ACC112 (cell line): ENCODE data around the gene C1orf52.
A peak's percentile ranks its signal among the peaks of the same experiment; 100 is the strongest.

Experiments used
- H2AFZ ChIP-seq: fragments of 200-600 bp; sonication (generic); one replicate; pipeline ENCODE4 v1.6.0; 2017; ENCODE audit warnings: antibody characterized with exemption, low read length; ENCODE audit not compliant: unreplicated experiment
- H3K27ac ChIP-seq: fragments of 200-600 bp; sonication (generic); 2 replicates; pipeline ENCODE4 v1.5.1; 2014; ENCODE audit warnings: low read depth, mild to moderate bottlenecking, antibody characterized with exemption, low read length, moderate library complexity
- H3K27me3 ChIP-seq: fragments of 200-600 bp; sonication (generic); 2 replicates; pipeline ENCODE4 v1.6.1; 2014; ENCODE audit warnings: mild to moderate bottlenecking, antibody characterized with exemption, low read length, moderate library complexity, mixed read lengths; ENCODE audit not compliant: insufficient read depth
- H3K36me3 ChIP-seq: fragments of 200-600 bp; sonication (generic); 2 replicates; pipeline ENCODE4 v1.6.1; 2016; ENCODE audit warnings: mild to moderate bottlenecking, antibody characterized with exemption, low read length, moderate library complexity, mixed read lengths; ENCODE audit not compliant: insufficient read depth
- H3K4me1 ChIP-seq: fragments of 200-600 bp; sonication (generic); one replicate; pipeline ENCODE4 v1.6.1; 2016; ENCODE audit warnings: low read length, mixed read lengths; ENCODE audit not compliant: insufficient read depth, unreplicated experiment, control insufficient read depth
- H3K4me3 ChIP-seq: fragments of 200-600 bp; sonication (generic); 2 replicates; pipeline ENCODE4 v1.5.1; 2014; ENCODE audit warnings: mild to moderate bottlenecking, low read depth, low read length
- H3K79me2 ChIP-seq: fragments of 200-600 bp; sonication (generic); one replicate; pipeline ENCODE4 v1.6.0; 2016; ENCODE audit warnings: low read length; ENCODE audit not compliant: control insufficient read depth, unreplicated experiment, insufficient read depth

C1orf52 gene

GRCh38 chr1:85295006-85295431 lies 35.6 kb upstream of the C1orf52 start:
- H3K36me3 ChIP-seq = no peaks in the 10 kb centered on the region
- peaks cover 42% of the 10 kb centered on the region for H3K4me1 ChIP-seq
- no peak overlapping the region for H3K4me3 ChIP-seq
- H3K27ac ChIP-seq = no peak overlapping the region
- H2AFZ ChIP-seq = no peak overlapping the region
- H3K27me3 ChIP-seq = no peaks in the 10 kb centered on the region
- no peaks in the 10 kb centered on the region for H3K79me2 ChIP-seq

GRCh38 chr1:85290826-85291225 lies 31.4 kb upstream of the C1orf52 start:
- Histone ChIP-seq H3K27ac (no peak overlapping the region), H3K4me3 (no peak overlapping the region), H2AFZ (no peak overlapping the region), H3K79me2 (no peaks in the 10 kb centered on the region), H3K36me3 (no peaks in the 10 kb centered on the region), H3K27me3 (no peaks in the 10 kb centered on the region), H3K4me1 (peaks cover 25% of the 10 kb centered on the region)

DNA sequence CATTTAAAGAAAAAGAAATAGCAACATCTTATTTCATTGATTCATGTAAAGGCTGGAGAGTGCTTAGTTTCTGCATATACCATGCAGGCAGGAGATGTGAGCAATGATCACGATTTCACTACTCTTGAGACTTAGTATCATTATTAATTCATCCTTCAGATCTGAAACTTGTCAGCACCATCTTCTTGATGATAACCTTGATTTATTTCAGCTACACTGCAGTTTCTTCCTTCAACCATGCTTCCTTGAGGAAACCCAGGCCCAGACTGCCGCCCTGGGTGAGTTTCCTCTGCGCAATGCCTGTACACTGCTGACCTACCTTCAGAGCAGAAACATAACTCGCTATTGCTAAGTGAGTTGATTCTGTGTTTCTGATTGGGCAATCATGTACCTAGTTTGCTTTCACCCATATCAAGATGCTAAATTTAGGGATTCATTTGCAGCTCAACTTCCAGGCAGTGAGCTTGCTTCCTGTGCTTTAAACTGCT lies 30.4 kb upstream of the C1orf52 start:
- no peaks in the 10 kb centered on the region for H3K36me3 ChIP-seq
- H3K79me2 ChIP-seq = no peaks in the 10 kb centered on the region
- peak overlapping the region; percentile 9; the same call in 1 of the 2 replicates for H3K27ac ChIP-seq
- peaks cover 25% of the 10 kb centered on the region for H3K4me1 ChIP-seq
- no peak overlapping the region for H2AFZ ChIP-seq
- no peaks in the 10 kb centered on the region for H3K27me3 ChIP-seq
- peak overlapping the region; percentile 15; the same call in 1 of the 2 replicates for H3K4me3 ChIP-seq

- no peaks in the 10 kb centered on the region for H3K27me3 ChIP-seq
- no peaks in the 10 kb centered on the region for H3K36me3 ChIP-seq
- no peaks in the 10 kb centered on the region for H3K79me2 ChIP-seq
- peak overlapping the region; percentile 9; the same call in 1 of the 2 replicates for H3K27ac ChIP-seq
- H3K4me1 ChIP-seq = peaks cover 25% of the 10 kb centered on the region
- H2AFZ ChIP-seq = no peak overlapping the region
- H3K4me3 ChIP-seq = peak overlapping the region; percentile 15; the same call in 1 of the 2 replicates
These were observed 29.9 kb upstream of the C1orf52 start for GRCh38 chr1:85289207-85289847.

GRCh38 chr1:85284202-85284601 lies 24.7 kb upstream of the C1orf52 start:
- no peaks in the 10 kb centered on the region for H3K79me2 ChIP-seq
- peaks cover 6% of the 10 kb centered on the region for H3K4me1 ChIP-seq
- H3K27ac ChIP-seq = no peak overlapping the region
- H3K4me3 ChIP-seq = no peak overlapping the region
- H2AFZ ChIP-seq = no peak overlapping the region
- H3K36me3 ChIP-seq = no peaks in the 10 kb centered on the region
- H3K27me3 ChIP-seq = no peaks in the 10 kb centered on the region

- Histone ChIP-seq H3K27me3 (no peaks in the 10 kb centered on the region), H3K36me3 (no peaks in the 10 kb centered on the region), H3K79me2 (no peaks in the 10 kb centered on the region), H3K4me3 (no peak overlapping the region), H3K27ac (no peak overlapping the region), H2AFZ (no peak overlapping the region), H3K4me1 (peaks cover 7% of the 10 kb centered on the region)
These were observed 24.2 kb upstream of the C1orf52 start for GRCh38 chr1:85283475-85284199.

DNA sequence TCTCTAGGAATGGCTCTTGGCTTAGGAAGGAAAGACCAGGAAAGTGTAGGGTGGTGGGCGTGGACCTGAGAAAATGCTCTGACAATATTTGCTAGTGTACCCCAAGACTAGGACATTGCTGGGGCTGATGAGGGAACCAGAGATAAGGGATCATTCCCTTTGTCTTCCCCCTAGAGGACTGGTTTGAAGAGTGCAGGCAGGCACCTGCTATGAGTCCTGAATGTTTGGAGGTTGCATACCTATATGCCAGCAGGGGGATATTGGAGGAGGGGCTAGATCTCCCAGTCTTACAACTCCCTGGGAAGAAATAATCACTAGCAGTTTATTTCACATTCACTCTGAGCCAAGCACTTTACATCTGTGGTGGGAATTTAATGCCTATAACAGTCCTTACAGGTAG lies 23.0 kb upstream of the C1orf52 start:
- Histone ChIP-seq H2AFZ (no peak overlapping the region), H3K36me3 (no peaks in the 10 kb centered on the region), H3K79me2 (no peaks in the 10 kb centered on the region), H3K27me3 (no peaks in the 10 kb centered on the region), H3K27ac (no peak overlapping the region), H3K4me3 (no peak overlapping the region), H3K4me1 (peaks cover 7% of the 10 kb centered on the region)

- Histone ChIP-seq H3K79me2 (peaks cover 6% of the 10 kb centered on the region), H3K27me3 (no peaks in the 10 kb centered on the region), H3K27ac (no peak overlapping the region), H3K4me1 (peaks cover 7% of the 10 kb centered on the region), H2AFZ (no peak overlapping the region), H3K4me3 (no peak overlapping the region), H3K36me3 (no peaks in the 10 kb centered on the region)
These were observed 21.2 kb upstream of the C1orf52 start for GRCh38 chr1:85280636-85281035.

DNA sequence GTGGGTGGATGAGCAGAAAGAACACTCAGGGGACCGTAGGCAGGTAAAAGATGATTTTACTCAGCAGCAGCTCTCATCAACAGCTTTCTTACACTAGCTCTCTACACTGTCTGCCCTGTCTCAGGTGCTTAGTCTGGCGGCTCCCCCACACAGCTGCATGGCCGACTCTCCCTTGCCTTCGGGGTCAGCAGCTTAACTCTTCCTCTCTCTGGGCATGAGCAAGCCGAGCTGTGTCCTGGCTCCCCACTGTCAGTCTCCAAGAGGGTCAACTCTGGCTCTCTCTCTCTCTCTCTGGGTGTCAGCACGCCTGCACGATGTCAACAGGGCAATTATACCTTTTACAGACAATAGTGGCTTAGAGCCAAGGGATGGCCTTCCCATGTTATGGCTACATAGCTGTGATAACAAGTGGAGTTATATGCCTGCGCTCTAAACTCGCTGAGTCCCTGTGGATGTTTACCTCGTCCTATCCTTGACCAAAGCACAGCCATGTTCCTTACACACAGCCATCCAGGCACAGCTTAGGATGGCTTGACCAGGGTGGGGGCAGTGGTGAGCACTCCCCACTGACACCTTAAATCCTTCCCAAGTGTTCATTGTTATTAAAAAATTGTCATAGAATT lies 20.1 kb upstream of the C1orf52 start:
- Histone ChIP-seq H2AFZ (no peak overlapping the region), H3K4me3 (peak overlapping the region; percentile 62)

GRCh38 chr1:85278853-85279314 lies 19.4 kb upstream of the C1orf52 start:
- Histone ChIP-seq H3K79me2 (peaks cover 24% of the 10 kb centered on the region), H3K4me1 (peaks cover 18% of the 10 kb centered on the region), H3K27me3 (no peaks in the 10 kb centered on the region), H3K4me3 (peak overlapping the region; percentile 62), H2AFZ (peak overlapping the region; percentile 26), H3K27ac (peak overlapping the region; percentile 81), H3K36me3 (0 out of 2 replicates have a peak, but pooled peaks cover 6% of the 10 kb centered on the region)

More for the DNA sequence above, 20.1 kb upstream of the C1orf52 start:
- H3K36me3 ChIP-seq = 0 out of 2 replicates have a peak, but pooled peaks cover 3% of the 10 kb centered on the region
- no peaks in the 10 kb centered on the region for H3K27me3 ChIP-seq
- H3K79me2 ChIP-seq = peaks cover 17% of the 10 kb centered on the region
- peak overlapping the region; percentile 81 for H3K27ac ChIP-seq
- peaks cover 12% of the 10 kb centered on the region for H3K4me1 ChIP-seq
